Vagina (tissue), 2 donors: ENCODE data around the gene CT47C1. TPM values are rescaled to one million over a fixed set of nuclear protein-coding genes. Genes with fewer than 3 reads are reported as not detected.
"Not testable (repeated sequence)": the region's sequence is repeated elsewhere in the genome, so short reads cannot be mapped to it uniquely, and the experiment has no call there.

ENCODE experiments used
- DNase-seq, 2 donors: peaks; one replicate each; pipeline ENCODE4 v3.0.0-alpha.2; 2017; ENCODE audit errors: extremely low spot score in 2 of 2
- H3K27ac ChIP-seq: fragments of 200-600 bp; sonication (generic); one replicate; pipeline ENCODE4 v1.5.1; 2019
- H3K27me3 ChIP-seq: fragments of 200-600 bp; sonication (generic); one replicate; pipeline ENCODE4 v1.5.1; 2019
- H3K36me3 ChIP-seq, 2 donors: fragments of 200-600 bp; sonication (generic); one replicate each; pipeline ENCODE4 v1.5.1; 2017 to 2019
- H3K4me1 ChIP-seq: fragments of 200-600 bp; sonication (generic); one replicate; pipeline ENCODE4 v1.5.1; 2019
- H3K4me3 ChIP-seq, 2 donors: fragments of 200-600 bp; sonication (generic); 1 replicate in 1 of 2; 2 replicates in 1 of 2; pipeline ENCODE4 v1.5.1; 2016 to 2019
- H3K9me3 ChIP-seq: fragments of 200-600 bp; sonication (generic); one replicate; pipeline ENCODE4 v1.5.1; 2019
- POLR2A ChIP-seq, 2 donors: fragments of 450-650 bp; IDR thresholded peaks; one replicate each; pipeline ENCODE4 v1.6.1; 2017; ENCODE audit warnings: antibody characterized with exemption in 2 of 2, mild to moderate bottlenecking in 2 of 2, moderate library complexity in 2 of 2
- POLR2AphosphoS5 ChIP-seq, 2 donors: sonication (generic); formaldehyde crosslinking; IDR thresholded peaks; one replicate each; pipeline ENCODE4 v1.9.0; 2017; ENCODE audit warnings: antibody characterized with exemption in 2 of 2, mild to moderate bottlenecking in 2 of 2, low read depth in 1 of 2; ENCODE audit not compliant: insufficient read depth in 1 of 2
- intact Hi-C: fragments of 100-400 bp; cut with DNase I; formaldehyde crosslinking; loops from one replicate; pipeline ENCODE4 v1.15.1; 2023
- total RNA-seq: library from RNA; depleted of rRNA; stranded (reverse); fragments of >200 nt; gene quantifications from one replicate; pipeline ENCODE4 v1.2.3, GENCODE V29; 2016
- TF ChIP-seq, protein P1 (sequence below), 3 experiments: fragments of 450-650 bp in 2 of 3; fragments of 200-600 bp in 1 of 3; sonication (generic) in 1 of 3; IDR thresholded peaks; one replicate each; pipeline ENCODE4 v1.5.1; 2017 to 2019; ENCODE audit warnings: antibody characterized with exemption in 3 of 3, mild to moderate bottlenecking in 2 of 3, moderate library complexity in 2 of 3

CT47C1 gene
- not detected for total RNA-seq

DNA sequence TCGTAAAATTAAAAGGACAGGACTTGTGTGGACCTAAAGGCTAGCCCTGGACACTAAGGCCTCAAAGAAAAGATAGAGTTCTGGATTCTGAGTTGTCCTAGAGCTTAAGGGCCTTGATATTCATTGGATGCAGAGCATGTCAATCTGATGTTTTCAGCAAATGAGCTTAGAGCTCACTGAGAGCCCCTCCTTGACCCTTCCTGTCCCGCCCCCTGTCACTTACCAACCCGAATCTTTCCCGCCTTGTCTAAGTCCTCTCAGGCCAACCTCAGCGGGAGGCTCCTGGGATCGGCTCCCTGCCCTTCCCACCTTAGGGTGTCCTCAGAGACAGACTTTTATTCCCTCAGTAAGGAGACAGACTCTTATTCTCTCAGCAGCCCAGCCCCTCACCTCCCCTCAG is at the start of gene CT47C1:
CT47C1 (plus strand) TSS at position 250 of the 400 bp plus-strand sequence. CDS start 233 bp downstream, outside the sequence.
- TF ChIP-seq, protein P1, sequence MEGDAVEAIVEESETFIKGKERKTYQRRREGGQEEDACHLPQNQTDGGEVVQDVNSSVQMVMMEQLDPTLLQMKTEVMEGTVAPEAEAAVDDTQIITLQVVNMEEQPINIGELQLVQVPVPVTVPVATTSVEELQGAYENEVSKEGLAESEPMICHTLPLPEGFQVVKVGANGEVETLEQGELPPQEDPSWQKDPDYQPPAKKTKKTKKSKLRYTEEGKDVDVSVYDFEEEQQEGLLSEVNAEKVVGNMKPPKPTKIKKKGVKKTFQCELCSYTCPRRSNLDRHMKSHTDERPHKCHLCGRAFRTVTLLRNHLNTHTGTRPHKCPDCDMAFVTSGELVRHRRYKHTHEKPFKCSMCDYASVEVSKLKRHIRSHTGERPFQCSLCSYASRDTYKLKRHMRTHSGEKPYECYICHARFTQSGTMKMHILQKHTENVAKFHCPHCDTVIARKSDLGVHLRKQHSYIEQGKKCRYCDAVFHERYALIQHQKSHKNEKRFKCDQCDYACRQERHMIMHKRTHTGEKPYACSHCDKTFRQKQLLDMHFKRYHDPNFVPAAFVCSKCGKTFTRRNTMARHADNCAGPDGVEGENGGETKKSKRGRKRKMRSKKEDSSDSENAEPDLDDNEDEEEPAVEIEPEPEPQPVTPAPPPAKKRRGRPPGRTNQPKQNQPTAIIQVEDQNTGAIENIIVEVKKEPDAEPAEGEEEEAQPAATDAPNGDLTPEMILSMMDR (IDR thresholded peaks at IDR 0.05), result no peak
- no peak for TF ChIP-seq POLR2AphosphoS5 (IDR thresholded peaks at IDR 0.05; ENCODE audit: insufficient read depth in 1 of 2, low read depth in 1 of 2)
- TF ChIP-seq POLR2A (IDR thresholded peaks at IDR 0.05), result no peak
- no peak within 1 kb of the TSS for H3K4me3 ChIP-seq
- no peaks in the 10 kb centered on the region for H3K9me3 ChIP-seq
- no peak within 1 kb of the TSS for H3K27ac ChIP-seq
- intact Hi-C loops, result loop anchor here (5.0 kb wide), 1 partner anchor 215 kb away; no protein-coding TSS in a partner anchor
- no peaks in the 10 kb centered on the region for H3K27me3 ChIP-seq
- no peaks in the 10 kb centered on the region for H3K36me3 ChIP-seq
- DNase-seq, result no peak
- no peaks in the 10 kb centered on the region for H3K4me1 ChIP-seq

DNA sequence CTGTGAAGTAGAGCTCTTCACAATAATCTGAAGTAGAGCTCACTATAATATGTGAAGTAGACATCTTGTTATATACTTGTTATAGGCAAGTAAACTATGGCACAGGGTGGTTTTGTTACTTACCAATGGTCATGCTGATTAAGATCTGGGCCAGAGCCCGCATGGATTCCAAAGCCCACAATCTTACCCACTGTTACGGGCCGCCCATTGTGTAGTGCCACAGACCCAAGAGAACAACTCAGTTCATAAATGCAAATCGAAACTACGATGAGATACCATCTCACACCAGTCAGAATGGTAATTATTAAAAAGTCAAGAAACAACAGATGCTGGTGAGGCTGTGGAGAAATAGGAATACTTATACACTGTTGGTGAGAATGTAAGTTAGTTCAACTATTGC is 46.9 kb upstream of the CT47C1 start:
- Histone ChIP-seq H3K36me3 (no peaks in the 10 kb centered on the region), H3K27me3 (no peaks in the 10 kb centered on the region), H3K27ac (no peak overlapping the region), H3K4me1 (no peaks in the 10 kb centered on the region), H3K9me3 (no peaks in the 10 kb centered on the region), H3K4me3 (no peak overlapping the region)
- no peak for DNase-seq
- TF ChIP-seq POLR2AphosphoS5 (IDR thresholded peaks at IDR 0.05; ENCODE audit: insufficient read depth in 1 of 2, low read depth in 1 of 2) (no peak), POLR2A (IDR thresholded peaks at IDR 0.05) (no peak)
- TF ChIP-seq, protein P1 (IDR thresholded peaks at IDR 0.05), result no peak
- intact Hi-C loops, result no loop called here

DNA sequence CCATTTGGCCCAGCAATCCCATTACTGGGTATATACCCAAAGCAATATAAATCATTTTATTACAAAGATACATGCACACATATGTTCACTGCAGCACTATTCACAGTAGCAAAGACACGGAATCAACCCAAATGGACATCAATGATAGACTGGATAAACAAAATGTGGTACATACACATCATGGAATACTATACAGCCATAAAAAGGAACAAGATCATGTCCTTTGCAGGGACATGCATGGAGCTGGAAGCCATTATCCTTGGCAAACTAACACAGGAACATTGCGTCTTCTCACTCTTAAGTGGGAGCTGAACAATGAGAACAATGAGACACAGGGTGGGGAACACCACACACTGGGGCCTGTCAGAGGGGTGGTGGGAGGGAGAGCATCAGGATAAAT is 46.4 kb upstream of the CT47C1 start:
- H3K4me1 ChIP-seq, H3K27ac ChIP-seq, H3K27me3 ChIP-seq, H3K36me3 ChIP-seq, DNase-seq, H3K4me3 ChIP-seq, intact Hi-C loops, H3K9me3 ChIP-seq: not testable (repeated sequence)

DNA sequence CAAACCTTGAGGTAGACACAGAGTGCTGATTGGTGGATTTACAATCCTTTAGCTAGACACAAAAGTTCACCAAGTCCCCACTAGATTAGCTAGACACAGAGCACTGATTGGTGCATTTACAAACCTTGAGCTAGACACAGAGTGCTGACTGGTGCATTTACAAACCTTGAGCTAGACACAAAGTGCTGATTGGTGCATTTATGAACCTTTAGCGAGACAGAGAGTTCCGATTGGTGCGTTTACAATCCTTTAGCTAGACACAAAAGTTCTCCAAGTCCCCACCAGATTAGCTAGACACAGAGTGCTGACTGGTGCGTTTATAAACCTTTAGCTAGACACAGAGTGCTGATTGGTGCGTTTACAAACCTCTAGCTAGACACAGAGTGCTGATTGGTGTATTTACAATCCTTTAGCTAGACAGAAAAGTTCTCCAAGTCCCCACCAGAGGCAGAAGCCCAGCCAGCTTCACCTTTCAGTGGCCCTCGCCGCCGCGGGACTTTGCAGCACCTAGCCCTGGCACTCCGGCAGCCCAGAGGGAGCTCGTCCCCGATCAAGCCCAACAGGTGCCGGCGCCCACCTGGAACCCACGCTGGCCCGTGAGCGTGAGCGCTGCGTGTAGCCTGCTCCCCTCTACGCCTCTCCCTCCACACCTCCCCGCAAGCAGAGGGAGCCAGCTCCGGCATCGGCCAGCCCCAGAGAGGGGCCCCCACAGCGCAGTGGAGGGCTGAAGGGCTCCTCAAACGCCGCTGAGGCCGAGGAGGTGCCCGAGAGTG is 44.6 kb upstream of the CT47C1 start:
- H3K27me3 ChIP-seq, H3K9me3 ChIP-seq, H3K36me3 ChIP-seq, intact Hi-C loops, DNase-seq, H3K4me1 ChIP-seq, H3K27ac ChIP-seq, H3K4me3 ChIP-seq: not testable (repeated sequence)

DNA sequence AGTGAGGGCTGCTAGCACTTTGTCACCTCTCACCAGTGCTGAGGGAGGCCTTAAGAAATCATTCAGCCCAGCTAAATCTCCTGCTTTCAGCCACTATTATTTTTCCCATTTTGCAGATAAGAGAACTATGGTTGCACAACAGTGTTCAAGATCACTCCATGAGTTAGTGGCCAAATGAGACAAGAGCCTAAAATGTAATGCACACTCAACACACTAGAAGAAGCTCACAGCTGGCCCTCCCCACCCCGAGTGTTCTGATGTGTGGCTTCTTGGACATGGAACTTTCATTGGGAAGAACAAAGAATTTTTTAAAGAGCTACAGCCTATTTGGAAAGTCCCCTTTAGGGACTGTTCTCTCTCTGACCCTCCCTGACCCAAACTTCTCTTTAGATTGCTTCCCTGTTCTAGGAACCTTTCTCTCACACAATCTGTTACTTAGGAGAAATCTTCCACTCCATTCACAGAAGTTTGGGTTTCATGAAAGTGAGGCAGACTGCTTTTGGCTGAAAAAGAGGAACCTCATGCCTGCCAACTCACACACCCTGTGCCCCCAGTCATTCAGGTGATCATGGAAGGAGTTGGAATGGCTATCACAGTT is 44.0 kb upstream of the CT47C1 start:
- no peaks in the 10 kb centered on the region for H3K36me3 ChIP-seq
- TF ChIP-seq, protein P1 (IDR thresholded peaks at IDR 0.05), result no peak
- TF ChIP-seq POLR2A (IDR thresholded peaks at IDR 0.05), result no peak
- no peak for TF ChIP-seq POLR2AphosphoS5 (IDR thresholded peaks at IDR 0.05; ENCODE audit: insufficient read depth in 1 of 2, low read depth in 1 of 2)
- intact Hi-C loops, result no loop called here
- no peak overlapping the region for H3K27ac ChIP-seq
- H3K4me1 ChIP-seq, result no peaks in the 10 kb centered on the region
- no peak for DNase-seq
- no peaks in the 10 kb centered on the region for H3K9me3 ChIP-seq
- H3K4me3 ChIP-seq, result no peak overlapping the region
- no peaks in the 10 kb centered on the region for H3K27me3 ChIP-seq

DNA sequence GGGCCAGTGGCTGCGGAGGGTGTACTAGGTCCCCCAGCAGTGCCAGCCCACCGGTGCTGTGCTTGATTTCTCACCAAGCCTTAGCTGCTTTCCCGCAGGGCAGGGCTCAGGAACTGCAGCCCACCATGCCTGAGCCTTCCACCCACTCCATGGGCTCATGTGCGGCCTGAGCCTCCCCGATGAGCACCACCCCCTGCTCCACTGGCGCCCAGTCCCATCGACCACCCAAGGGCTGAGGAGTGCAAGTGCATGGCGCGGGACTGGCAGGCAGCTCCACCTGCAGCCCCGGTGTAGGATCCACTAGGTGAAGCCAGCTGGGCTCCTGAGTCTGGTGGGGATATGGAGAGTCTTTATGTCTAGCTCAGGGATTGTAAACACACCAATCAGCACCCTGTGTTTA is 43.1 kb upstream of the CT47C1 start:
- intact Hi-C loops, H3K4me3 ChIP-seq, H3K27me3 ChIP-seq, H3K4me1 ChIP-seq, H3K27ac ChIP-seq, DNase-seq, H3K36me3 ChIP-seq, H3K9me3 ChIP-seq: not testable (repeated sequence)
